Adipose tissue (tissue), 3 donors: ENCODE results near the gene MTPN. TPM values are rescaled to one million over a fixed set of nuclear protein-coding genes. Genes with fewer than 3 reads are reported as not detected.

Experiments used
- polyA plus RNA-seq, 3 donors: library from polyadenylated mRNA; stranded (reverse); fragments of 200-250 nt; gene quantifications; one replicate each; pipeline ENCODE4 v1.2.3, GENCODE V29; 2013
- donor health status: healthy with polysubstance abuse.
- donor health status: Bipolar disorder and iron deficiency.
- donor health status: healthy.

The MTPN gene
- polyA plus RNA-seq, 3 donors, result 21.2 to 91.9 (median 71.6) TPM

Other genes starting within 250 kb of the MTPN start
- gene SLC13A4, start 249.2 kb downstream of the MTPN start, polyA plus RNA-seq, result under 1 TPM in 2 of 3 donors, not detected in 1; 0.01 to 0.06 TPM
- 1 to 10 TPM in 2 of 3 donors, under 1 TPM in 1; 0.07 to 2.2 (median 2.2) TPM for gene FAM180A, start 228.5 kb downstream of the MTPN start, polyA plus RNA-seq